Stimulated activated CD8-positive, alpha-beta memory T cell treated with anti-CD3 and anti-CD28 coated beads, Interleukin-7, amount 100 ng/mL, for 1 hour (primary cell): ENCODE results near the gene CA5A.
"Not testable (repeated sequence)": the region's sequence is repeated elsewhere in the genome, so short reads cannot be mapped to it uniquely, and the experiment has no call there.

Experiments
- DNase-seq, 2 donors: peaks; one replicate each; pipeline ENCODE4 v3.0.0-alpha.2; 2020; ENCODE audit warnings: low read depth in 2 of 2

The CA5A gene

DNA sequence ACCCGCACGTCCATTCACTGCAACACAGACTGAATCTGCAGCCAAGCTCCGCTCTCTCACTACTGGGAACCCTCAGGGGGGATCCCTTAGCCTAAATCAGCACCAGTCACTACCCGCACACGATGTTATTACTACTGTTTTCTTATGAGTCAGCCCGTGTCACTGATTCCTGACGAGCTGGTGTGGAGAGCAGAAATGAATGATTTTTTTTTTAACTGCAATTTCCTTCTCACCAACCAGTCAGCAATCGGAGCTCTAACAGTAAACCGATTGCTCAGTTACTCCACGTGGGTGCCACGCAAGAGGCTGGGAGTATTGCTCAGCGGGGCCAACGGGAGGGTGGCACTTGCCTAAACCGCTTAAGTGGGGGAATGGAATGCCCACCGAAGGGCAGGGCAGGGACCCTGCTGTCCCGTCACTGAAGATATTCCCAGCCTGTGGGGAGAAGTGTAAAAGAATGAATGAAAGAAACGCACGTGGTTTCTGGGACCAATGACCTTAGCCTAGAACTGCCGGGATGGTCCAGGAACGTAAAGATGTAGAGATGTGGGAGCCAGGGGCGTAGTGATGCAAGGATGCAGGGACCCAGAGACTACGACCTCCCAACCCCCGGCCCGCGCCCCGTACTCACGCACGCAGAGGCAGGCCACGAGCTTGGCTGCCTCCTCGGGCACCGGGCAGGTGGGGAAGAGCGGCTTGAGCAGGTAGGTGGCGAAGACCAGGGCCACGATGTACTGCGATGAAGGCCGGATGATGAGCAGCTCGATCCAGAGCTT is 67.9 kb downstream of the CA5A start:
- DNase-seq = peak in 1 of 2 donors; percentile 34

DNA sequence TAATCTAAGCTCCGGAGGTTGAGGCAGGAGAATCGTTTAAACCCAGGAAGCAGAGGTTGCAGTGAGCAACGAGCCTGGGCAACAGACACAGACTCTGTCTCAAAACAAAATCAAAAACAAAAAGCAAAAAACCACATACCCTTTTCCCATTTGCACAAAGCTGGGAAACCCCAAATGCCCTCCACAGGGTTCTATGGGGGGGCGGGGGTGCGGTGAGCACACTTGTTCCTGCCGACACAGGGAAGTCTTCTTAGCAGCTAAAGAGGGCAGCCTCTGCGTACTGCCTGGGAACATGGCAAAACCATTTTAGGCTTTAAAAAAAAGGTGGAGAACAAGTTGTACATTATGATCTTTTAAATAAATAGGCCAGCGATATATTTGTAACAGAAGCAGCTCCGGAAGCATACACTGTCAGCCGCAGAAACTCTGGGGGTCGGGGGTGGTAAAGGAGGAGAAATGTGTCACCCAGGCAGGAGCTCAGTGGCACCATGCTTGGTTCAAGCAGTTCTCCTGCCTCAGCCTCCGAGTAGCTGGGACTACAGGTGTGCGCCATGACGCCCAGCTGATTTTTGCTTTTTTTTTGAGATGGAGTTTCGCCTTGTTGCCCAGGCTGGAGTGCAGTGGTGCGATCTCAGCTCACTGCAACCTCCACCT is 70.3 kb downstream of the CA5A start:
- not testable (repeated sequence) for DNase-seq

DNA sequence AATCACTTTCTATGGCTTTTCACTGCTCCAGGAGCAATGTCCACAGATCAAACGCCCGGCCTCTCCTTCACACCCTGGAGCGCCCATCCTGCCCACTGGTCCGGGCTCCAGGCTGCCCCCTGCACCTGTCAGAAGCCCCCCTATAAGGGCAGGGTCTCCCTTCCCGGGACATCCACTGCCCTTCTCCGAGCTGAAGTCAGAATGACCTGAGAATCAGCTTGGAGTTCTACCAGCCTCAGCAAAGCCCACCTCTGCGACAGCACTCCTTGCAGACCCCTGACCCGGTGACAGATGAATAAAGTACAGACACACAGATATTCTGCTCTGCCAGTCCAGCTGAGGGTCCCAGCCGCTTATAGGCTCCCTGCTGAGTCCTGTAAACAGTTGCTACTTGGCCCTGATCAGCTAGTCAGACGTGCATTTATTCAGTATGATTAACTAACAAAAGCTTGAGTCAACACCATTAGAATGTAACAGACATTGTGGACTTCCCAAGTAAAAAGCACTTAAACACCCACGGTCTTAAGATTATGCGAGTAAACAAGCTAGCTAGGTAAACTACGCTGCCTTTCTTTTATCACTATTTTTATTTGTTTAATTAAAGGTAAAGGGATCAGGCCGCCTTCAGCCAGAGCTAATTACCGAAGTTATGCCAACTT is 71.9 kb downstream of the CA5A start:
- DNase-seq = no peak

DNA sequence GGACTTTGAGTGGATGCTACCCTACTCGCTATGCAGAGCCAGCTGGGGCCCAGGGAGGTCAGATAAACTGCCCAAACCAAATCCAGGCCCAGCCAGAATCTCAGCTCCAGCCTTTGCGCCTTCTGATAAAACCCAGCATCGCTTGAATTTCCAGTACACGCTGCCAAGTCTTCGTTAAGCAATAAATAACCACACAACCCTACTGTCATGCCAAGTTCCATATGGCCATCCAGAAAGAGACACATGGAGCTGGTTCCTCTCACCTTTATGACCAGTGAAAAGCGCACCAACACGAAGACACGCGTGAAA is 73.0 kb downstream of the CA5A start:
- not testable (repeated sequence) for DNase-seq

DNA sequence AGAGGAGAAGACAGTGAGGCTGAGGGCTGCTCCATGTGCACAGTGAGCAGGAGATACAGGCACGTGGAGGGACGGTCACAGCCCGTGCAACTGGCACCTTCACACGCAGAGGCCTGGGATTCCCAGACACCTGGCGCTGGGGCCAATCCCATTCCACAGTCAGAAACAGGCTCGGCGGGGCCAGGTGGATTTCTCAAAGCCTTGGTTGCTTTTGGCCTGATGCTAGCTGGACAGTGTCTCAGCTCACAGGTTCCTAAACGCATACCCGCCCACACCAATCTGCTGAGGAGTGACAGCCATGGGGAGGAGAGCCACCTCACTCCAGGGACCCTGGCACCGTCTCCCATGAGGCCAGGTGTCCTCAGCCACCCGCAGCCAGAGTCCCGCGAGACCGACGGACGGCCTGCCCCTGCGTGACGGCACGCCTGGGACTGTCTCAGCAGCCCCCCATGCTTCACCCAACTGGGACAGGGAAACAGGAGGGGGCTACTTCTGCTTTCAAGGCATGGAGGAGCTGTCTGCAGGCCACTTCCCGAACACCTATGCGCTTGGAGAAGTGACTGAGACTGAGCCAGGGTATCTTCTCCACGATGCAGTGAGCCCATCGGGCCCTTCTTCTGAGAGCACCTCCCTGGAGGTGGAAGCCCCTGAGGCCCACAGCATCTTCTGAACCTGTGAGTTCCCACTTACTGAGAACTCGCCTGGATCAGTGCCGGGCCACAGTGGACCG is 73.6 kb downstream of the CA5A start:
- not testable (repeated sequence) for DNase-seq

DNA sequence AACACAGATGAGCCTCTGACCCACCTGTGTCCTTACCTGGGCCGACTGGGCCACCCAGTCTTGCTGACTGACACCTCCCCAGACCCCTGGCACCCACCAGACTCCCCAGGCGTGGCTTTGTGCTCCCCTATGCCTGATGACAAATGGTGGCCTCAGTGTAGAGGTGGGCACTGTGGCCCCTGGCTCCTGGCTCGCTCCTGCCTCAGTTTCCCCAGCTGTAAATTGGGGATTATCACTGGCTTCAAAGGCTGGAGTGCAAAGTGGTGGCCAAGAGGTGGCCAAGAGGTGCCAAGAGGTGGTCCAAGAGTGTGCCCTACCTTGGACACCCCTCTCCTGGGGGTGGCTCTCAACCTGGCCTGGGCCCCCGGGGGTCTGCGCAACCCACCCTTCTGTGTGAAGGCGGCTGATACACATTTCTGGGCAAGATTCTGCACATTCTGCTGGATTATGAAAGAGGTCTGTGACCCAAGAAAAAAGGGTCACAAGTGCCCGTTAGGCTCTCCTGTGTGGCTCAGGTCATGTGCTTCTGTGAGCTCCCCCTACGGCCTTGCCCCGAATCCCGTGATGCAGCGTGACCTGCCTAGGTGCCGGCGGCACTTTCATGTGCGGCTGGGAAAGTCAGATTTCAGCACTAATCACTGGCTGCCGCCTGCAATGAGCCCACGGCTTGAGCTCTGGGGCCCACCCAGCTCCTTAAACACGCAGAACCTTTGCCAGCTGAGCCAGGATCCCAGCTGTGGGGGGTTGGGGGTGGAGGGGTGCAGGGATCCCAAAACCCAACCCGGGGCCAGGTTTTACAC is 74.8 kb downstream of the CA5A start:
- not testable (repeated sequence) for DNase-seq

DNA sequence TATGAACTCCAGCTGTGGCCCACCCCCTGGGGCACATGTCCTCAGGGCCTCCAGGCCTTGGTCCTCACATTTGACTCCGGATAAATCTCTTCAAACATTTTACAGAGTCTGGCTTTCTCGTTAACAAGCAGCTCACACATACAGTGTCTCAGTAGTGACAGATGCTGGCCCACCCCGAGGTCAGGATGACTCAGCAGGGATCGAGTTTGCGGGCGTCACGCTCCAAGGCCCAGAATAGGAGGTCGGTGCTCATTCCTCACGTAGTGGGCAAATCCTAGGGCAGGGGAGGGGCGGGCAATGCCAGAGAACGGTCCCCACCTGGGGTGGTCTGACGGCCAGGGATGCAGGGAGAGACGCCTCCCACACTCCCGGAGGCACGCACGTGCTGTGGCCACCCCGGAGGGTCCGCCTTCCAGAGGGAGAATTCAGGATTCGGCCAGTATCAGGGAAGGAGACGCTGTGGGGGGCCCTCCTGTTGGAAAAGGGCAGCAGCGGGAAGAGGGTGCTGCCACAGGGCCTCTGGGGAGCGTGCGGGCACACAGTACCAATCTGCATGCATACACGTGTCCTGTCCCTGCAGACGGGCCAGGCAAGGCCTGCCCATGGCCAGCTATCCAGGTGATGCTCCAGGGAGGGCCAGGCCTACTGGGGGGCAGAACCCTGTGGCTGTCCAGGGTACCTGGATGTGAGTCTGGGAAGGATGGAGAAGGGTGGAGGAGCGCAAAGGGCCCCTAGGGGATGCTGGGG is 75.6 kb downstream of the CA5A start:
- no peak for DNase-seq

DNA sequence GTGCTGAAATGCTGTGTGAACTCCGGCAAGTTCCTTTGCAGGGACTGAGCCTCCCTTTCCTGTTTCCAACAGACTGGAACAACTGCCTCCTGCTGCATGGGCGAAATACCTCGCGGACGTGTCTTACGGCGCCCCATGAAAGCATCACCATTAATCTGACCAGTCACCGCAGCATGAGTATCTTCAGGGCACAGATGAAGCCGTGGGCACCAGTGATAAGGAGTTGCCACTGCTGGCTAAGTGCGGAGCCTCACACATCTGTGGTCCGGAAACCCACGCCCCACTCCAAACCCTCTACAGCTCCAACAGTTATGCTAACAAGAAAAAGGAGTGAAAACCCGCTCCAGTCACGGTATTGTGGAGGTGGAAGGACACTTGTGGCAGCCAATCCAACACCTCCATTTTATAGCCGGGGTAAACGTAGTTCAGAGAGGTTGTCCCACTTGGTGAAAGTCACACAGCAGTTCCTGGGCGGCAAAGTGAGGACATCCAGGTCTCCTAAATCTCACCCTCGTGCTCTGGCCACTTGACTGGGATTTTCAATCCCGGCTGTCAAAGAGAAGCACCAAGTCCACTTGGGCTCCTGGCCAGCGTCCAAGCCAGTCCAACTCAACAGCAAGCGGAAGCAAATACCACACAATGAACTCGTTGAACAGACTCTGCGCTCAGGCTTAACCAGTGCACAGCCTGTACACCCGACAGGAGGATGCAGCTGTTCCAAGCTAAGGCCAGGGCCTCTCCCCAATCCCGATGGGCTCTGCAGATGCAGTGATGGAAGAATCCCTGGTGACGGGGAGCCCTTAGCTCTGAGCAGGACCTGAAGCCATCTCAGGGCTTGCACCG is 78.0 kb downstream of the CA5A start:
- not testable (repeated sequence) for DNase-seq

DNA sequence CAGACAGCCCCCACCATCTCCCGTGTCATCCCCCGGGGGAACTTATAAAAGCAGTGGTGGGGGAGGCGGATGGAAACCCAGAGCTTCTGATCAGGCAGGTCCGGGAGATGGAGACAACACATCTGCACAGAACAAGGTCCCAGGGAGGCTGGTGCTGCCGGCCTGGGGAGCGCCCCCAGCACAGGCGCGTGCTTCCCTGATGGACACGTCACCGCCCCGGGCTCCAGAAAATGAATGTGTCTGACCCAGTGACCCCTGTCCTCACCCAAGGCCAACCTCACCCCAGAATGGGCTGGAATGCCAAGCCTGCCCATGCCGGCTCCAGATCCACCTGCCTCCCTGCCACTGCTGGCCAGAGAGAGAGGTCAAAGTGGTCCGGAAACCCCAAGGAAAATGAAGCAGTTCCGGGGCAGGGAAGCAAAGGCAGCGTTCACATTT is 79.5 kb downstream of the CA5A start:
- DNase-seq = no peak

DNA sequence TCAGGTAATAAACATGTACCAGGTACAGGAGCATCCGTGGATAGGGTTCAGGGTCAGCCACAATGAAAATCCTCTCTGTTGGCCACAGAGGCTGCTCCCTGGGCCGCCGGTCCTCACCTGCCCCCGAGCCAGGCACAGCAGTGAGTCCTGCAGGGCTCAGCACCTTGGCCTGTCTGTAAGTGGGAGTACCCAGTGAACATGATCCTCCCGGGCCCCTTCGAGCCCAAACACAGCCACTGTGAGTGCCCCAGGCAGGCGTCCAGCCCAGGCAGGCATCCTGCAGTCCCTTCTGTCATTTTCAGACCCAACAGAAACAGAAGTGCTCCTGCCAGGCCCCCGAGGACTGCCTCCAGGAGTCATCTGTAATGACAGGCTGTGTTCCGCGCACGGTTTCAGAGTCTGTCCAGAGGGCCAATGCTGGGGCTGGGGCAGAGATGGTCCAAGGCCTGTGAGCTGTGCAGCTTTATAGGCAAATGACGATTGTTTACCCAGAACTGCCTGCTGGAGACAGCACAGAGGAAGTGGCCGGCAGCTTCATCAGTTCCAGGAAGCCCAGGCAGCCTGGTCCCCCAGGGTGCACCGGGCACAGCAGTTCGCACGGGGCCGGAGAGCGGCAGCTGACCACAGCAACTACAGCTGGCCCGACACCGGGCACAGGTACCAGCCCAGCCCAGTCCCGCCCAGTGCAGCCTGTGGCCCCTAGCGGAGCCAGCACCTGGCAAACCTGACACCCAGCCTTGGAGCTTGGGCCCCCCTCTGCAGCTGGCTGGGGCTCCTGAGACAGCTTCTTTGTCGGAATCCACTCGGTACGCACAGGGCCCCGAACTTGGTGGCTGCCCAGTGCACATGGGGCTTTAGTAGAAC is 80.2 kb downstream of the CA5A start:
- DNase-seq = no peak

DNA sequence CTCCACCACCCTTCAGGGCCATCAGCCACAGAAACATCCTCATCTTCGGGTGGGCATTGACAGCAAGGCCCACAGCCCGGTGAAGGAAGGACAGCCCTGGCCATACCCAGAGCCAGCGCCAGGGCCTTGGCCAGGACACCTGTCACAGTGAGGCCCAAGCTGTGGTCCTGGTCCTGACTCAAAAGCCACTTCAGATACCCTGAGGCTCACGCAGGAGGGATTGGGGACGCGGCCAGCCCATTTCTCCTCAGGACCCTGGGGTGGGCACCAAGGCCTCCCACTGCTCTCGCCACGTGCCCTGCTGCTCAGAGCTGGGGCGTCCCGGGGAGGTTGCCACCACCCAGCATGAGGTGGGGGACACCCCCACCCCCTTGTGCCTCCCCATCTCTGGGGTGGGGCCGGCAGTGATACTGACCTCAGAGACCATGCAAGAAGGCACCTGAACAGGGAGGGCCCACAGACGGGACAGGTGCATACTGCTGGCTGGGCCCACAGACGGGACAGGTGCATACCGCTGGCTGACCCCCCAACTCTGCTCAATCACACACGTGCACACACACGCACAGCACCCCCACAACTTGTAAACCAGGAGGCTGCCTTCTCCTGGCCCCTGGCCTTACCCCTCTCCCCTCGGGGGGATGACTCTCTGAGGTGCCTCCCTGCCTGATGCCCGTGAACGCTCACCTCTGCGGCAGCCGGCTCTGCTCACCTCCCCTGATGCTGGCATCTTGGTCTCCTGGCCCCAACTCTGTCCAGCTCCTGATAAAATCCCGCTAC is 81.2 kb downstream of the CA5A start:
- no peak for DNase-seq

DNA sequence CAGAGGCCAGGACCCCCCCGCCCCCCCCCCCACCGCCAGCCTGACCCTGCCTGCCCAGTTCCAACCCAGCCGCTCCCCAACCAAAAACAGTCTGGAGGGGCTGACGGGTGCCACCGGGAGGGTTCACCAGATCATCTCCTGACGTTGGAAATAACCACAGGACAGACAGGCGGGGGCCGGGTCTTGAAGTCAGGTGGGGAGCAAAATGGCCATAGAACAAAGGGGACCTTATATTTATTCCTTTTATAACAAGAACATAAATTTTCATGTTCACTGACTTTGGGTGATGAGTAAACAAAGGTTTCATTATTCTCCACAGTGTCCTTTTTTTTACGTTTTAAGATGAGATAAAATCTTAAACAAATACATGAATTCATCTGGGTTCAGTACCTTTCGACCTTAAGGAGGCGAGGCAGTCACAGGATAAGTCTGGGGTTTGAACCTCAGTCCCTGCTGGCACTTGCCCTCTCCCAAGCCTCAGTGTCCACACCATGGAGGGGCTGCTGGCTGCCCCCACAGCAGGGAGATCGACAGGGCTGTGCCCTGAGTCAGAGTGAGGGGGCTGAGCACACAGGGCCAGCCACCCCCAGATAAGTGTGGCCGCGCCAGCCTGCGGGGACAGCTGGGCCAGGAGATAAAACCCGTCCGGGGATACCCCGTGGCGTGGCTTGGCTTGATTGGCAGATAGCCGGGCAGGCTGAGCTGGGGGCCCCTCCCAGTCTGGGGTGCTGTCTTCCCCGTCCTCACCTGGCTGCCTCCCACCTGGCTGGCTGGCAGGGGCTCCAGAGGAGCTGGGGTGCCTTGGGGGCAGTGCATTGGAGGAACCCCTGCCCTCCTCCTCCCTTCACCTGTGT is 82.0 kb downstream of the CA5A start:
- no peak for DNase-seq

DNA sequence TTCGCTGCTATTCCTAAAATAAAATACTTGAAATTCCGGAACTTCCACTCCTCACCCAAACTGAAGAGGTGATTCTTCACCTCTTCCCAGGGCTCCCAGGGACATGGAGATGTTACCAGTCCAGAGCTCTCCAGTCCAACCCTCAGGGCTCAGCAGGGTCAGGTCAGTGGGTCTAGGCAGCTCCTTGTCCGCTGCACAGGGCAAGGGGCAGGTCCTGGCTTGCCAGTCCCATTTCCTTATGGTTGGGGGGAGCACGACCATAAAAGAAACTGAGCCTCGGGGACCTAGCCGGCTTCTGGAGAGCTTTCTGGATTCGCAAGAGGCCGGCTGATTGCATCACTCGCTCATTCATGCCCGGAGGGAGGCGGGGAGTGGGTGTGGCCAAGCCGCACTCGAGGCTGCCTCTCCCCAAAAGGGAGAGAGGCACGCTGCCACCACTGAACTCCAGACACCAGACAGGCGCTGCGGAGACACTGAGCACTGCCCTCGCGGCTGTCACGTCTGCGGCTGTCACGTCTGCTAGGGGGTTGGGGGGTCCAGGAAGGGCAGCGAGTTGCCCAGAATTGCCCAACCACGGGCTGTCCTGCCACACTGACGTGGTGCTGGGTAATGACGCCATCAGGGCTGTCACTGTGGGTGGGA is 82.8 kb downstream of the CA5A start:
- DNase-seq = peak; percentile 70 to 74

DNA sequence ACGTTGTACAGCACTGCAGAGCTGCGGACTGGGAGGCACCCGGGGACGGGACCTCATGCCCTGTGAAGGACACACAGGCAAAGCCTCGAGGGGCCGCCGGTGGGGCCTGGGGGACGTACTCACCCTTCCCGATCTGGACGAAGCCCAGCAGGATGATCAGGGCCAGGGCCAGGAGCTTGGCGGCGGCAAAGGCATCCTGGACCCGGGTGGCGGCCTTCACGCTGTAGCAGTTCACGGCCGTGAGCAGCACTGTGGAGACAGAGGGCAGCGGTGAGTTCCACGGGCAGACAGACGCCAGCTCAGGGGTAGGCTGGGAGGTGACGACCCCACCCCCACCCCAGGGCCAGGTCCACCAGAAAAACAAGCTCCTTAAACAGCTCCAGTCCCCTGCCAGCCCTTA is 84.7 kb downstream of the CA5A start:
- DNase-seq = no peak

DNA sequence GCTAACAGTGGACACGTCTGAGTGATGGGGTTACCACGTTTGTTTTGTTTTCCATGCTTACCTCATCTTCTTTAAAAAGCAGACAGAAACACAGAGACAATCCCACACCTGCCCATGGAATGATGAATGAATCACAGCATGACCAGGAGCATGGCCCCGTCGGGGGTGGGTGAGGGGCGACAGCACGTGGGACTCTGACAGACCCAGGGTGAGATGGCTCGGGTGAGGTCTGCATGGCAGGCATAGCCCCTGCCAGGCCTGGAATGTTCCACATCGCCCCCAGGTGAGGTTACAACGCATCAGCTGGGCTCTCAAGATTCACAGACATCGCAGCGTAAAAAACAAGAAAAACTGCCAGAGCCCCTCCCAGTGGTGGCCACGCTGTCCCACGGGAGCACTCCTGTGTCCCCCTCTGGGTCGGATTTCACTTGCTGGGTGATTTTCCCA is 85.2 kb downstream of the CA5A start:
- DNase-seq = no peak
